GM23338 (cell line): ENCODE measurements around the gene TARS1. TPM values are rescaled to one million over a fixed set of nuclear protein-coding genes. Genes with fewer than 3 reads are reported as not detected.

Experiments
- ATAC-seq: fragments of 200-7000 bp; cut with Tn5 transposase; 3 replicates; pipeline ENCODE4 v1.9.1; 2020
- DNase-seq: peaks from one replicate; pipeline ENCODE4 v3.0.0-alpha.2; 2015; ENCODE audit warnings: low spot score
- H2AFZ ChIP-seq: fragments of 200-600 bp; sonication (generic); 2 replicates; pipeline ENCODE4 v1.8.0; 2016; ENCODE audit warnings: antibody characterized with exemption, mild to moderate bottlenecking, moderate library complexity
- H3F3A ChIP-seq: fragments of 200-600 bp; sonication (generic); replicated peaks from 2 replicates; pipeline ENCODE4 v1.8.0; 2017; ENCODE audit warnings: antibody characterized with exemption, mixed run types, low read depth
- H3K27ac ChIP-seq: fragments of 200-600 bp; sonication (generic); 2 replicates; pipeline ENCODE4 v1.6.1; 2016; ENCODE audit warnings: low read depth
- H3K27me3 ChIP-seq: fragments of 200-600 bp; sonication (generic); 2 replicates; pipeline ENCODE4 v1.8.0; 2016; ENCODE audit warnings: mild to moderate bottlenecking, mixed run types, moderate library complexity; ENCODE audit not compliant: insufficient read depth
- H3K36me3 ChIP-seq: fragments of 200-600 bp; sonication (generic); 2 replicates; pipeline ENCODE4 v1.8.0; 2016; ENCODE audit warnings: mild to moderate bottlenecking; ENCODE audit not compliant: insufficient read depth
- H3K4me1 ChIP-seq: fragments of 200-600 bp; sonication (generic); 2 replicates; pipeline ENCODE4 v1.8.0; 2016; ENCODE audit warnings: mild to moderate bottlenecking, moderate library complexity; ENCODE audit not compliant: insufficient read depth
- H3K4me2 ChIP-seq: fragments of 200-600 bp; sonication (generic); 2 replicates; pipeline ENCODE4 v1.7.1; 2017; ENCODE audit warnings: mixed run types
- H3K4me3 ChIP-seq: fragments of 200-600 bp; sonication (generic); 2 replicates; pipeline ENCODE4 v1.6.1; 2016; ENCODE audit warnings: mixed run types
- H3K79me2 ChIP-seq: fragments of 200-600 bp; sonication (generic); replicated peaks from 2 replicates; pipeline ENCODE4 v1.8.0; 2017; ENCODE audit warnings: mild to moderate bottlenecking; ENCODE audit not compliant: insufficient read depth
- H3K9me2 ChIP-seq: fragments of 200-600 bp; sonication (generic); 2 replicates; pipeline ENCODE4 v1.8.0; 2017; ENCODE audit not compliant: insufficient read depth
- H4K20me1 ChIP-seq: fragments of 200-600 bp; sonication (generic); replicated peaks from 2 replicates; pipeline ENCODE4 v1.8.0; 2017; ENCODE audit warnings: mild to moderate bottlenecking; ENCODE audit not compliant: insufficient read depth
- H3K27ac Mint-ChIP-seq: 2 replicates; pipeline ENCODE4 v1.8.0; 2020; ENCODE audit warnings: inconsistent platforms, mild to moderate bottlenecking, moderate library complexity, mixed read lengths
- H3K27me3 Mint-ChIP-seq: 3 replicates; pipeline ENCODE4 v1.8.0; 2022; ENCODE audit warnings: low read depth, mild to moderate bottlenecking, moderate library complexity, mixed read lengths, inconsistent platforms; ENCODE audit not compliant: insufficient read depth, poor library complexity
- H3K36me3 Mint-ChIP-seq: 3 replicates; pipeline ENCODE4 v1.8.0; 2021; ENCODE audit warnings: low read depth, mild to moderate bottlenecking, inconsistent platforms, moderate library complexity, mixed read lengths
- H3K4me1 Mint-ChIP-seq: 3 replicates; pipeline ENCODE4 v1.8.0; 2020; ENCODE audit warnings: mild to moderate bottlenecking, inconsistent platforms, mixed read lengths
- H3K4me3 Mint-ChIP-seq: 3 replicates; pipeline ENCODE4 v1.8.0; 2021; ENCODE audit warnings: moderate library complexity, mild to moderate bottlenecking, inconsistent platforms, mixed read lengths
- H3K9me3 Mint-ChIP-seq: 3 replicates; pipeline ENCODE4 v1.8.0; 2020; ENCODE audit warnings: moderate library complexity, mild to moderate bottlenecking, inconsistent platforms, mixed read lengths
- CREB1 ChIP-seq: fragments of 250-450 bp; sonication (Bioruptor Pico); IDR thresholded peaks from 2 replicates; pipeline ENCODE4 v1.5.0; 2020; ENCODE audit warnings: low read depth, mild to moderate bottlenecking, moderate library complexity
- ETS1 ChIP-seq: IDR thresholded peaks from 2 replicates; pipeline ENCODE4 v1.6.1; 2016; ENCODE audit warnings: antibody characterized with exemption
- EZH2 ChIP-seq: fragments of 200-600 bp; sonication (generic); IDR thresholded peaks from one replicate; pipeline ENCODE4 v1.8.0; 2017; ENCODE audit warnings: antibody characterized with exemption, mild to moderate bottlenecking, low read depth; ENCODE audit not compliant: unreplicated experiment
- EZH2phosphoT487 ChIP-seq: fragments of 200-600 bp; sonication (generic); IDR thresholded peaks from one replicate; pipeline ENCODE4 v1.8.1; 2018; ENCODE audit warnings: antibody characterized with exemption; ENCODE audit not compliant: unreplicated experiment
- JUNB ChIP-seq: IDR thresholded peaks from one replicate; pipeline ENCODE4 v1.6.1; 2016; ENCODE audit warnings: antibody characterized with exemption; ENCODE audit not compliant: unreplicated experiment
- NANOG ChIP-seq: IDR thresholded peaks from 2 replicates; pipeline ENCODE4 v1.6.1; 2016; ENCODE audit warnings: antibody characterized with exemption, borderline replicate concordance
- POLR2AphosphoS5 ChIP-seq: IDR thresholded peaks from 2 replicates; pipeline ENCODE4 v1.6.1; 2016; ENCODE audit warnings: antibody characterized with exemption, low read depth
- STAT1 ChIP-seq: IDR thresholded peaks from one replicate; pipeline ENCODE4 v1.6.1; 2016; ENCODE audit warnings: antibody characterized with exemption; ENCODE audit not compliant: unreplicated experiment
- ZNF114 ChIP-seq: fragments of 250-450 bp; sonication (Bioruptor Pico); IDR thresholded peaks from 2 replicates; pipeline ENCODE4 v1.5.0; 2020; ENCODE audit warnings: mild to moderate bottlenecking, moderate library complexity
- ZNF331 ChIP-seq: fragments of 250-450 bp; sonication (Bioruptor Pico); IDR thresholded peaks from 2 replicates; pipeline ENCODE4 v1.5.0; 2020; ENCODE audit warnings: low read depth, mild to moderate bottlenecking, moderate library complexity
- polyA plus RNA-seq: library from polyadenylated mRNA; unstranded; fragments of >200 nt; fragmentation: Nextera tagmentation; extraction: Ambion mirVana; gene quantifications from 2 replicates; pipeline ENCODE4 v1.2.1, GENCODE V29; 2016
- total RNA-seq: library from RNA; depleted of rRNA; stranded (reverse); fragments of >200 nt; shearing (Covaris generic); gene quantifications from 2 replicates; pipeline ENCODE4 v1.2.3, GENCODE V29; 2014
- TF ChIP-seq, protein P1 (sequence below): fragments of 250-450 bp; sonication (Bioruptor Pico); IDR thresholded peaks from 2 replicates; pipeline ENCODE4 v1.5.0; 2020; ENCODE audit warnings: mild to moderate bottlenecking, moderate library complexity
- TF ChIP-seq, protein P2 (sequence below), 2 experiments: fragments of 200-600 bp in 1 of 2; sonication (generic) in 1 of 2; conservative IDR thresholded peaks; 2 replicates each; pipeline versions ENCODE4 v1.5.1 to v1.6.1; 2016 to 2017; ENCODE audit warnings: antibody characterized with exemption in 2 of 2, low read depth in 2 of 2, mild to moderate bottlenecking in 2 of 2, moderate library complexity in 1 of 2
- TF ChIP-seq, protein P3 (sequence below): IDR thresholded peaks from one replicate; pipeline ENCODE4 v1.6.1; 2018; ENCODE audit warnings: antibody characterized with exemption; ENCODE audit not compliant: unreplicated experiment

TARS1 gene
- total and polyA plus RNA-seq, 2 experiments from 2014 or later = 458 to 473 TPM

DNA sequence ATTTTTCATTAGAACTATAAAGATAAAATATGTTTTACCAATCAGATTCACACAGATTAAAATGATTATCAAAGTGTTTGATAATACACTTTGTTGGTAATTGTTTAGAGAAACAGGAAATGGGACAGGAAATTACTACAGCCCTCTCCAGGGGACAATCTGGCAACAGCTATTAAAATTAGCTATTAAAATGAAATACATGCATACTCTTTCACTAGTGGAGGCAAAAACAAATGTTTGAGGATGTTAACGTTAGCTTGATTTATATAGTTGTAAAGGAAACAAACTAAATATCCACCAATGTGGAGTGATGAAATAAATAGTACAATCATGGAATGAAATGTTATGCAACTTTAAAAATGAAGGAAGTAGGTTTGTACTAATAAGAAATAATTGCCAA lies 53.7 kb downstream of the TARS1 start:
- Histone ChIP-seq H3K4me2 (no peak overlapping the region), H4K20me1 (no peaks in the 10 kb centered on the region), H3K4me3 (no peak overlapping the region), H3K79me2 (no peaks in the 10 kb centered on the region), H3K27ac (no peak overlapping the region), H3K4me1 (peaks cover 6% of the 10 kb centered on the region), H3K27me3 (no peaks in the 10 kb centered on the region), H3F3A (no peaks in the 10 kb centered on the region), H2AFZ (no peak overlapping the region), H3K36me3 (no peaks in the 10 kb centered on the region), H3K9me2 (peaks cover 9% of the 10 kb centered on the region; the same call in 1 of the 2 replicates)
- TF ChIP-seq JUNB (no peak), NANOG (no peak), EZH2 (no peak), EZH2phosphoT487 (no peak), ZNF114 (CRISPR knock-in tag) (no peak), ETS1 (no peak), CREB1 (no peak), STAT1 (no peak), POLR2AphosphoS5 (no peak), ZNF331 (CRISPR knock-in tag) (no peak)
- TF ChIP-seq, protein P1, sequence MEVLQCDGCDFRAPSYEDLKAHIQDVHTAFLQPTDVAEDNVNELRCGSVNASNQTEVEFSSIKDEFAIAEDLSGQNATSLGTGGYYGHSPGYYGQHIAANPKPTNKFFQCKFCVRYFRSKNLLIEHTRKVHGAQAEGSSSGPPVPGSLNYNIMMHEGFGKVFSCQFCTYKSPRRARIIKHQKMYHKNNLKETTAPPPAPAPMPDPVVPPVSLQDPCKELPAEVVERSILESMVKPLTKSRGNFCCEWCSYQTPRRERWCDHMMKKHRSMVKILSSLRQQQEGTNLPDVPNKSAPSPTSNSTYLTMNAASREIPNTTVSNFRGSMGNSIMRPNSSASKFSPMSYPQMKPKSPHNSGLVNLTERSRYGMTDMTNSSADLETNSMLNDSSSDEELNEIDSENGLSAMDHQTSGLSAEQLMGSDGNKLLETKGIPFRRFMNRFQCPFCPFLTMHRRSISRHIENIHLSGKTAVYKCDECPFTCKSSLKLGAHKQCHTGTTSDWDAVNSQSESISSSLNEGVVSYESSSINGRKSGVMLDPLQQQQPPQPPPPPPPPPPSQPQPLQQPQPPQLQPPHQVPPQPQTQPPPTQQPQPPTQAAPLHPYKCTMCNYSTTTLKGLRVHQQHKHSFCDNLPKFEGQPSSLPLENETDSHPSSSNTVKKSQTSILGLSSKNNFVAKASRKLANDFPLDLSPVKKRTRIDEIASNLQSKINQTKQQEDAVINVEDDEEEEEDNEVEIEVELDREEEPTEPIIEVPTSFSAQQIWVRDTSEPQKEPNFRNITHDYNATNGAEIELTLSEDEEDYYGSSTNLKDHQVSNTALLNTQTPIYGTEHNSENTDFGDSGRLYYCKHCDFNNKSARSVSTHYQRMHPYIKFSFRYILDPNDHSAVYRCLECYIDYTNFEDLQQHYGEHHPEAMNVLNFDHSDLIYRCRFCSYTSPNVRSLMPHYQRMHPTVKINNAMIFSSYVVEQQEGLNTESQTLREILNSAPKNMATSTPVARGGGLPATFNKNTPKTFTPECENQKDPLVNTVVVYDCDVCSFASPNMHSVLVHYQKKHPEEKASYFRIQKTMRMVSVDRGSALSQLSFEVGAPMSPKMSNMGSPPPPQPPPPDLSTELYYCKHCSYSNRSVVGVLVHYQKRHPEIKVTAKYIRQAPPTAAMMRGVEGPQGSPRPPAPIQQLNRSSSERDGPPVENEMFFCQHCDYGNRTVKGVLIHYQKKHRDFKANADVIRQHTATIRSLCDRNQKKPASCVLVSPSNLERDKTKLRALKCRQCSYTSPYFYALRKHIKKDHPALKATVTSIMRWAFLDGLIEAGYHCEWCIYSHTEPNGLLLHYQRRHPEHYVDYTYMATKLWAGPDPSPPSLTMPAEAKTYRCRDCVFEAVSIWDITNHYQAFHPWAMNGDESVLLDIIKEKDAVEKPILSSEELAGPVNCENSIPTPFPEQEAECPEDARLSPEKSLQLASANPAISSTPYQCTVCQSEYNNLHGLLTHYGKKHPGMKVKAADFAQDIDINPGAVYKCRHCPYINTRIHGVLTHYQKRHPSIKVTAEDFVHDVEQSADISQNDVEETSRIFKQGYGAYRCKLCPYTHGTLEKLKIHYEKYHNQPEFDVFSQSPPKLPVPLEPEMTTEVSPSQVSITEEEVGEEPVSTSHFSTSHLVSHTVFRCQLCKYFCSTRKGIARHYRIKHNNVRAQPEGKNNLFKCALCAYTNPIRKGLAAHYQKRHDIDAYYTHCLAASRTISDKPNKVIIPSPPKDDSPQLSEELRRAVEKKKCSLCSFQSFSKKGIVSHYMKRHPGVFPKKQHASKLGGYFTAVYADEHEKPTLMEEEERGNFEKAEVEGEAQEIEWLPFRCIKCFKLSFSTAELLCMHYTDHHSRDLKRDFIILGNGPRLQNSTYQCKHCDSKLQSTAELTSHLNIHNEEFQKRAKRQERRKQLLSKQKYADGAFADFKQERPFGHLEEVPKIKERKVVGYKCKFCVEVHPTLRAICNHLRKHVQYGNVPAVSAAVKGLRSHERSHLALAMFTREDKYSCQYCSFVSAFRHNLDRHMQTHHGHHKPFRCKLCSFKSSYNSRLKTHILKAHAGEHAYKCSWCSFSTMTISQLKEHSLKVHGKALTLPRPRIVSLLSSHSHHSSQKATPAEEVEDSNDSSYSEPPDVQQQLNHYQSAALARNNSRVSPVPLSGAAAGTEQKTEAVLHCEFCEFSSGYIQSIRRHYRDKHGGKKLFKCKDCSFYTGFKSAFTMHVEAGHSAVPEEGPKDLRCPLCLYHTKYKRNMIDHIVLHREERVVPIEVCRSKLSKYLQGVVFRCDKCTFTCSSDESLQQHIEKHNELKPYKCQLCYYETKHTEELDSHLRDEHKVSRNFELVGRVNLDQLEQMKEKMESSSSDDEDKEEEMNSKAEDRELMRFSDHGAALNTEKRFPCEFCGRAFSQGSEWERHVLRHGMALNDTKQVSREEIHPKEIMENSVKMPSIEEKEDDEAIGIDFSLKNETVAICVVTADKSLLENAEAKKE (CRISPR knock-in tag) = no peak
- TF ChIP-seq, protein P2, sequence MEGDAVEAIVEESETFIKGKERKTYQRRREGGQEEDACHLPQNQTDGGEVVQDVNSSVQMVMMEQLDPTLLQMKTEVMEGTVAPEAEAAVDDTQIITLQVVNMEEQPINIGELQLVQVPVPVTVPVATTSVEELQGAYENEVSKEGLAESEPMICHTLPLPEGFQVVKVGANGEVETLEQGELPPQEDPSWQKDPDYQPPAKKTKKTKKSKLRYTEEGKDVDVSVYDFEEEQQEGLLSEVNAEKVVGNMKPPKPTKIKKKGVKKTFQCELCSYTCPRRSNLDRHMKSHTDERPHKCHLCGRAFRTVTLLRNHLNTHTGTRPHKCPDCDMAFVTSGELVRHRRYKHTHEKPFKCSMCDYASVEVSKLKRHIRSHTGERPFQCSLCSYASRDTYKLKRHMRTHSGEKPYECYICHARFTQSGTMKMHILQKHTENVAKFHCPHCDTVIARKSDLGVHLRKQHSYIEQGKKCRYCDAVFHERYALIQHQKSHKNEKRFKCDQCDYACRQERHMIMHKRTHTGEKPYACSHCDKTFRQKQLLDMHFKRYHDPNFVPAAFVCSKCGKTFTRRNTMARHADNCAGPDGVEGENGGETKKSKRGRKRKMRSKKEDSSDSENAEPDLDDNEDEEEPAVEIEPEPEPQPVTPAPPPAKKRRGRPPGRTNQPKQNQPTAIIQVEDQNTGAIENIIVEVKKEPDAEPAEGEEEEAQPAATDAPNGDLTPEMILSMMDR (conservative IDR thresholded peaks at IDR 0.05; ENCODE audit: low read depth in 2 of 2) = no peak
- TF ChIP-seq, protein P3, sequence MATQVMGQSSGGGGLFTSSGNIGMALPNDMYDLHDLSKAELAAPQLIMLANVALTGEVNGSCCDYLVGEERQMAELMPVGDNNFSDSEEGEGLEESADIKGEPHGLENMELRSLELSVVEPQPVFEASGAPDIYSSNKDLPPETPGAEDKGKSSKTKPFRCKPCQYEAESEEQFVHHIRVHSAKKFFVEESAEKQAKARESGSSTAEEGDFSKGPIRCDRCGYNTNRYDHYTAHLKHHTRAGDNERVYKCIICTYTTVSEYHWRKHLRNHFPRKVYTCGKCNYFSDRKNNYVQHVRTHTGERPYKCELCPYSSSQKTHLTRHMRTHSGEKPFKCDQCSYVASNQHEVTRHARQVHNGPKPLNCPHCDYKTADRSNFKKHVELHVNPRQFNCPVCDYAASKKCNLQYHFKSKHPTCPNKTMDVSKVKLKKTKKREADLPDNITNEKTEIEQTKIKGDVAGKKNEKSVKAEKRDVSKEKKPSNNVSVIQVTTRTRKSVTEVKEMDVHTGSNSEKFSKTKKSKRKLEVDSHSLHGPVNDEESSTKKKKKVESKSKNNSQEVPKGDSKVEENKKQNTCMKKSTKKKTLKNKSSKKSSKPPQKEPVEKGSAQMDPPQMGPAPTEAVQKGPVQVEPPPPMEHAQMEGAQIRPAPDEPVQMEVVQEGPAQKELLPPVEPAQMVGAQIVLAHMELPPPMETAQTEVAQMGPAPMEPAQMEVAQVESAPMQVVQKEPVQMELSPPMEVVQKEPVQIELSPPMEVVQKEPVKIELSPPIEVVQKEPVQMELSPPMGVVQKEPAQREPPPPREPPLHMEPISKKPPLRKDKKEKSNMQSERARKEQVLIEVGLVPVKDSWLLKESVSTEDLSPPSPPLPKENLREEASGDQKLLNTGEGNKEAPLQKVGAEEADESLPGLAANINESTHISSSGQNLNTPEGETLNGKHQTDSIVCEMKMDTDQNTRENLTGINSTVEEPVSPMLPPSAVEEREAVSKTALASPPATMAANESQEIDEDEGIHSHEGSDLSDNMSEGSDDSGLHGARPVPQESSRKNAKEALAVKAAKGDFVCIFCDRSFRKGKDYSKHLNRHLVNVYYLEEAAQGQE = no peak
- H3K36me3 Mint-ChIP-seq = peaks cover 1% of the 10 kb centered on the region; the same call in 1 of the 3 replicates
- H3K27me3 Mint-ChIP-seq = no peaks in the 10 kb centered on the region
- H3K4me1 Mint-ChIP-seq = no peaks in the 10 kb centered on the region; the same call in 2 of the 3 replicates
- H3K9me3 Mint-ChIP-seq = peaks cover under 1% of the 10 kb centered on the region; the same call in 2 of the 3 replicates
- ATAC-seq = no peak
- DNase-seq = no peak
- H3K27ac Mint-ChIP-seq = no peak overlapping the region
- H3K4me3 Mint-ChIP-seq = no peak overlapping the region
